Vagina (tissue), 2 donors: ENCODE measurements around the gene TNFRSF8. TPM values are rescaled to one million over a fixed set of nuclear protein-coding genes. Genes with fewer than 3 reads are reported as not detected.

ENCODE experiments used
- DNase-seq, 2 donors: peaks; one replicate each; pipeline ENCODE4 v3.0.0-alpha.2; 2017; ENCODE audit errors: extremely low spot score in 2 of 2
- H3K27ac ChIP-seq: fragments of 200-600 bp; sonication (generic); one replicate; pipeline ENCODE4 v1.5.1; 2019
- H3K27me3 ChIP-seq: fragments of 200-600 bp; sonication (generic); one replicate; pipeline ENCODE4 v1.5.1; 2019
- H3K36me3 ChIP-seq, 2 donors: fragments of 200-600 bp; sonication (generic); one replicate each; pipeline ENCODE4 v1.5.1; 2017 to 2019
- H3K4me1 ChIP-seq: fragments of 200-600 bp; sonication (generic); one replicate; pipeline ENCODE4 v1.5.1; 2019
- H3K4me3 ChIP-seq, 2 donors: fragments of 200-600 bp; sonication (generic); 1 replicate in 1 of 2; 2 replicates in 1 of 2; pipeline ENCODE4 v1.5.1; 2016 to 2019
- H3K9me3 ChIP-seq: fragments of 200-600 bp; sonication (generic); one replicate; pipeline ENCODE4 v1.5.1; 2019
- POLR2A ChIP-seq, 2 donors: fragments of 450-650 bp; IDR thresholded peaks; one replicate each; pipeline ENCODE4 v1.6.1; 2017; ENCODE audit warnings: antibody characterized with exemption in 2 of 2, mild to moderate bottlenecking in 2 of 2, moderate library complexity in 2 of 2
- POLR2AphosphoS5 ChIP-seq, 2 donors: sonication (generic); formaldehyde crosslinking; IDR thresholded peaks; one replicate each; pipeline ENCODE4 v1.9.0; 2017; ENCODE audit warnings: antibody characterized with exemption in 2 of 2, mild to moderate bottlenecking in 2 of 2, low read depth in 1 of 2; ENCODE audit not compliant: insufficient read depth in 1 of 2
- intact Hi-C: fragments of 100-400 bp; cut with DNase I; formaldehyde crosslinking; loops from one replicate; pipeline ENCODE4 v1.15.1; 2023
- total RNA-seq: library from RNA; depleted of rRNA; stranded (reverse); fragments of >200 nt; gene quantifications from one replicate; pipeline ENCODE4 v1.2.3, GENCODE V29; 2016
- TF ChIP-seq, protein P1 (sequence below), 3 experiments: fragments of 450-650 bp in 2 of 3; fragments of 200-600 bp in 1 of 3; sonication (generic) in 1 of 3; IDR thresholded peaks; one replicate each; pipeline ENCODE4 v1.5.1; 2017 to 2019; ENCODE audit warnings: antibody characterized with exemption in 3 of 3, mild to moderate bottlenecking in 2 of 3, moderate library complexity in 2 of 3

Gene TNFRSF8
- total RNA-seq, 1 donor from 2014 or later, result 1.2 TPM

DNA sequence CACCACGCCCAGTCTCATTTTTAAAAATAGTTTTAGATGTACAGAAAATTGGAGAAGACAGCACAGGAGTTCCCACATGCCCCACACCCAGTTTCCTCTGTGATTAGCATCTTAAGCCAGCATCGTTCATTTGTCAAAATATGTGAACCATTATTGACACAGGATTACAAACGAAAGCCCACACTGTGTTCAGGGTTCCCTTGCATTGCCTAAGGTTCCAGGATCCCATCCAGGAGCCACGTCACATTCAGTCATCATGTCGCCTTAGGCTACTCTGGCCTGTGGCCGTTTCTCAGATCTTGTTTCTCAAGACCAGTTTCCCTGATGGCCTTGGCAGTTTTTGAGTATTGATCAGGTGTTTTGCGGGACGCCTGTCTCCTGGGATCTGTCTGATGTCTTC, 69.0 kb downstream of the TNFRSF8 start:
- TF ChIP-seq, protein P1, sequence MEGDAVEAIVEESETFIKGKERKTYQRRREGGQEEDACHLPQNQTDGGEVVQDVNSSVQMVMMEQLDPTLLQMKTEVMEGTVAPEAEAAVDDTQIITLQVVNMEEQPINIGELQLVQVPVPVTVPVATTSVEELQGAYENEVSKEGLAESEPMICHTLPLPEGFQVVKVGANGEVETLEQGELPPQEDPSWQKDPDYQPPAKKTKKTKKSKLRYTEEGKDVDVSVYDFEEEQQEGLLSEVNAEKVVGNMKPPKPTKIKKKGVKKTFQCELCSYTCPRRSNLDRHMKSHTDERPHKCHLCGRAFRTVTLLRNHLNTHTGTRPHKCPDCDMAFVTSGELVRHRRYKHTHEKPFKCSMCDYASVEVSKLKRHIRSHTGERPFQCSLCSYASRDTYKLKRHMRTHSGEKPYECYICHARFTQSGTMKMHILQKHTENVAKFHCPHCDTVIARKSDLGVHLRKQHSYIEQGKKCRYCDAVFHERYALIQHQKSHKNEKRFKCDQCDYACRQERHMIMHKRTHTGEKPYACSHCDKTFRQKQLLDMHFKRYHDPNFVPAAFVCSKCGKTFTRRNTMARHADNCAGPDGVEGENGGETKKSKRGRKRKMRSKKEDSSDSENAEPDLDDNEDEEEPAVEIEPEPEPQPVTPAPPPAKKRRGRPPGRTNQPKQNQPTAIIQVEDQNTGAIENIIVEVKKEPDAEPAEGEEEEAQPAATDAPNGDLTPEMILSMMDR (IDR thresholded peaks at IDR 0.05), result no peak
- TF ChIP-seq POLR2AphosphoS5 (IDR thresholded peaks at IDR 0.05; ENCODE audit: insufficient read depth in 1 of 2, low read depth in 1 of 2), result no peak
- no peak for TF ChIP-seq POLR2A (IDR thresholded peaks at IDR 0.05)
- H3K36me3 ChIP-seq, result no peaks in the 10 kb centered on the region
- peak overlapping the region; percentile 53 for H3K27ac ChIP-seq
- intact Hi-C loops, result no loop called here
- no peaks in the 10 kb centered on the region for H3K9me3 ChIP-seq
- H3K4me3 ChIP-seq, result no peak overlapping the region
- peaks cover 29% of the 10 kb centered on the region for H3K4me1 ChIP-seq
- no peaks in the 10 kb centered on the region for H3K27me3 ChIP-seq
- no peak for DNase-seq

DNA sequence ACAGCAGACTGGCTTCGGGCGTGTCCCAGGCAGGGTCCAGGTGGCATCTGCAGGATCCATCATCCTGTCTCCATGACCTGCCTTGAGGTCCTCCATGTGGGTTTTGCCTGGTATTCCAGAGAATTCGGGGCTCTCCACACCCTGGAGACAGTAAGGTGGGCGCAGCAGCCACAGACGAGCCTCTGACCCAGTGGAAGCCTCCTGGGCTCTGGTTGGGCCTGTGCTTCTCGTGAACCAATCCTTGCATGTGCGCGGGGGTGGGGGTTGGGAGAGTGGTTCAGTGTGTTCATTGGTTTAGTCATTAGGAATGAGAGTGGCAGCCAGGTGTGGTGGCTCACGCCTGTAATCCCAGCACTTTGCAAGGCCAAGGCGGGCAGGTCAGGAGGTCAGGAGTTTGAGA, 71.6 kb downstream of the TNFRSF8 start:
- no peak overlapping the region for H3K4me3 ChIP-seq
- H3K4me1 ChIP-seq, result peaks cover 29% of the 10 kb centered on the region
- H3K9me3 ChIP-seq, result no peaks in the 10 kb centered on the region
- no peaks in the 10 kb centered on the region for H3K27me3 ChIP-seq
- no peak for DNase-seq
- TF ChIP-seq, protein P1 (IDR thresholded peaks at IDR 0.05), result no peak
- no peak for TF ChIP-seq POLR2AphosphoS5 (IDR thresholded peaks at IDR 0.05; ENCODE audit: insufficient read depth in 1 of 2, low read depth in 1 of 2)
- peak overlapping the region; percentile 34 for H3K27ac ChIP-seq
- no peaks in the 10 kb centered on the region for H3K36me3 ChIP-seq
- intact Hi-C loops, result no loop called here

DNA sequence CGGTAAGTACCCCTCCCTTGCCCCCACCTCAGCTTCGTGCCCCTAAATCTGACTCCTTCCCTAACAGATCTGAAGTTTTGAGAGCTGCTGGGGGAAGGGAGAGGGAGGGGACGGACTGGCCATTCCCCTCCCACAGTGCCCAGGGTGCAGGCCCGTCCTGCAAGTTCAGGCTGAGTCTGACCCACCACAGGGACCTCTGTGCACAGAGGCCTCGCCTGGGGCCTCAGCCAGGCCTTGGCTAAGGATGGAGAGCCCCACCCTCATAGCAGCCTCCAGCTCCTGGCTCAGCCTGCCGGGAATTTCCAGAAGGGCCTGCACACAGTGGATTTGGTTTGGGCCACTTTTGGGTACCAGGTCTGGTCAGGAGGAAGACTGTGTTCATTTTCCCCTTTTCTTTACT, 72.5 kb downstream of the TNFRSF8 start:
- H3K9me3 ChIP-seq, result no peaks in the 10 kb centered on the region
- peak overlapping the region; percentile 34 for H3K27ac ChIP-seq
- H3K27me3 ChIP-seq, result no peaks in the 10 kb centered on the region
- no peaks in the 10 kb centered on the region for H3K36me3 ChIP-seq
- H3K4me3 ChIP-seq, result no peak overlapping the region
- peaks cover 23% of the 10 kb centered on the region for H3K4me1 ChIP-seq
- TF ChIP-seq POLR2A (IDR thresholded peaks at IDR 0.05), result no peak
- no peak for TF ChIP-seq POLR2AphosphoS5 (IDR thresholded peaks at IDR 0.05; ENCODE audit: insufficient read depth in 1 of 2, low read depth in 1 of 2)
- TF ChIP-seq, protein P1 (IDR thresholded peaks at IDR 0.05), result no peak
- intact Hi-C loops, result no loop called here
- DNase-seq, result no peak

DNA sequence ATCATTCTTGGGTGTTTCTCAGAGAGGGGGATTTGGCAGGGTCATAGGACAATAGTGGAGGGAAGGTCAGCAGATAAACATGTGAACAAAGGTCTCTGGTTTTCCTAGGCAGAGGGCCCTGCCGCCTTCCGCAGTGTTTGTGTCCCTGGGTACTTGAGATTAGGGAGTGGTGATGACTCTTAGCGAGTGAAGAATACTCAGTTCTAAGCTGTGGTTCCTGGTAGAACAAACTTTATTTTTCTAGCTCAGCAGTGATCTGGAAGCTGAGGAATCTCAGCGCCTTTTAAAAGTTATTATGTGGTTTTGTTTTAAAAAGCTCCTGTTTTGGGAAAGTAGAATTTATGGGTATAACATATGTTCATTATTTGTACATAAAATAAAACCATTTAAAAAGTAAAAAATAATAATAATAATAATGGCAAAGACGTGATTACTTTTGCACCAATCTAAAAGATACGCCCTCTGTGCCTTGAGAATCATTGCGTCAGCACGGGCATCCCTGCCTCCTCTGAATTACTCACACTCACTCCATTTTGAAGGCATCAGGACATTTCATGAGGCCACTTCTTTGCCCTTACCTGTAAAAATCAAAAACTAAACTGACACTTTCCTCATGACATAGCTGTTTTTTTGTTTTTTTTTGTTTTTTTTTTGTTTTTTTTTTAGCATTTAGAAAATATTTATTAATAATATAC, 74.0 kb downstream of the TNFRSF8 start:
- TF ChIP-seq POLR2A (IDR thresholded peaks at IDR 0.05) (no peak), POLR2AphosphoS5 (IDR thresholded peaks at IDR 0.05; ENCODE audit: insufficient read depth in 1 of 2, low read depth in 1 of 2) (no peak)
- TF ChIP-seq, protein P1 (IDR thresholded peaks at IDR 0.05), result no peak
- no peaks in the 10 kb centered on the region for H3K27me3 ChIP-seq
- H3K9me3 ChIP-seq, result no peaks in the 10 kb centered on the region
- H3K36me3 ChIP-seq, result no peaks in the 10 kb centered on the region
- intact Hi-C loops, result no loop called here
- H3K27ac ChIP-seq, result no peak overlapping the region
- H3K4me1 ChIP-seq, result peaks cover 18% of the 10 kb centered on the region
- DNase-seq, result no peak
- no peak overlapping the region for H3K4me3 ChIP-seq
